Central memory CD4-positive, alpha-beta T cell (primary cell): ENCODE measurements around the gene PPP1R12B.
"Not testable (repeated sequence)": the region's sequence is repeated elsewhere in the genome, so short reads cannot be mapped to it uniquely, and the experiment has no call there.

ENCODE experiments used
- DNase-seq: peaks from one replicate; pipeline ENCODE4 v3.0.0; 2022

Gene PPP1R12B

GRCh38 chr1:202588503-202589189, 240.1 kb downstream of the PPP1R12B start:
- no peak for DNase-seq

GRCh38 chr1:202589190-202589930, 240.9 kb downstream of the PPP1R12B start:
- no peak for DNase-seq

DNA sequence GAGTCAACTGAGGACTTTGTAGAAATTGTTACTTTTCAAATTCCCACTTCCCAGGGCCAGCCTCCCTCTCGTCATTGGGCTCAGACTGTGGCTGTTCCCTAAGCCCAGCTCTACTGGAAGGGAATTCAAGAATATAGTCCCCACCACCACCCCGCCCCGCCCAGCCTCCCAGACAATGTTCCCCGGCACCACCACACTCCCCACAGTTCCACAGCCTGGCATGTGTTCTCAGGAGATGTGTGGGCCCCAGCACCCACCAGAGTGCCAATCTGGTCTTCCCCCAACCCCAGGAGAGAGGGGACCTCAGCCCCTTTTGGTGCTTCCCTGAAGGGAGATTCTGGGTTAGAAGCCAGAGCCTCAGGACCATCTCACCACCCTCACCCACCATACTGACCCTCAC, 241.6 kb downstream of the PPP1R12B start:
- no peak for DNase-seq

- DNase-seq = no peak
These were observed 242.5 kb downstream of the PPP1R12B start for GRCh38 chr1:202590975-202591411.

GRCh38 chr1:202591515-202591914, 243.0 kb downstream of the PPP1R12B start:
- no peak for DNase-seq

- DNase-seq = no peak
These were observed 243.6 kb downstream of the PPP1R12B start for GRCh38 chr1:202592146-202592545.

DNA sequence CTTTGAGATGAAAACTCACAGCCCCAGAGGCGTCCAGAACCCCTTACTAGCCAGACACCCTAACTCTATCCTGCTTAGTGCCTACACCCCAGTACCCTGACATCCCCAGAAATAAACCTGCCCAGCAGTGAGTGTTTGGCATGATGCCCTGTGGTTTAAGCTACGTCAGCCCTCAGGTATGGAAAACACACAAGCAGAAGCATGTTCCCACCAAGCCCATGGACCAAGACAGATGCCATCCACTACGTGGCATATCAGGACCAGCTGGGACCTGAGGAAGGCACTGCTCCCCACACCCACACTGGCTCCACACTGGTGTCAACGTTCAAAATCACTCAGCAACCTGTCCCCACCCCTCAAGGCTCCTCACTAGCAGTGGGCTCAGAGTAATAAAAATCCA, 245.3 kb downstream of the PPP1R12B start:
- DNase-seq = no peak

GRCh38 chr1:202596638-202597037, 248.1 kb downstream of the PPP1R12B start:
- no peak for DNase-seq

DNA sequence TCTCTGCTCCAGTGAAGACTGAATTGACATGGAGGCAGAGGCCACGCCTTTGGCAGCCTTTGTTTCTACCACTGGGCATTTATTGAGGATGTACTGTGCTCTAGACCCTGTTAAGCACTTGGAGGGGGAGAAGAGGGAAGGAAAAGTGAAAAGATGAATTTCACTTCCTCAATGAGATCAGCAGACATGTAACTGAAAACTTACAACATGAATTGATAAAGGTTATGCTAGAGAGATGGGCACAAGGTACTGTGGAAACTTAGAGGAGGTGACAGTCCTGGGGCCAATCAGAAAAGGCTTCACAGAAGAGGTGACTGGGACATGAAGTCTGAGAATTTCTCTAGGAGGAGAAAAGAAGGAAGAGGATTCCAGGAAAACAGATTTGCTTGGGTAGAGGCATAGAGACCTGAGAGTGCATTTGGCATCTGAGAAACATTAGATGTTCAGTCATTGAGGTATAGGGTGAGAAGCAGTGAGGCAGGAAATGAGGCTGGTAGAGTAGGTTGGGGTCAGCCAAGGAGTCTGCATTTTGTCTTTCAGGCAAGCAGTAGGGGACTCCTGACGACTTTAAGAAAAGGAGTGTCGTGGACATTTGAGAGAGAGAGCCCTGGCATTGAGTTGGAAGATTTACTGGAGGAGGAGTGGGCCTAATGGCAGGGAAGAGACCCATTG, 248.7 kb downstream of the PPP1R12B start:
- DNase-seq = no peak

DNA sequence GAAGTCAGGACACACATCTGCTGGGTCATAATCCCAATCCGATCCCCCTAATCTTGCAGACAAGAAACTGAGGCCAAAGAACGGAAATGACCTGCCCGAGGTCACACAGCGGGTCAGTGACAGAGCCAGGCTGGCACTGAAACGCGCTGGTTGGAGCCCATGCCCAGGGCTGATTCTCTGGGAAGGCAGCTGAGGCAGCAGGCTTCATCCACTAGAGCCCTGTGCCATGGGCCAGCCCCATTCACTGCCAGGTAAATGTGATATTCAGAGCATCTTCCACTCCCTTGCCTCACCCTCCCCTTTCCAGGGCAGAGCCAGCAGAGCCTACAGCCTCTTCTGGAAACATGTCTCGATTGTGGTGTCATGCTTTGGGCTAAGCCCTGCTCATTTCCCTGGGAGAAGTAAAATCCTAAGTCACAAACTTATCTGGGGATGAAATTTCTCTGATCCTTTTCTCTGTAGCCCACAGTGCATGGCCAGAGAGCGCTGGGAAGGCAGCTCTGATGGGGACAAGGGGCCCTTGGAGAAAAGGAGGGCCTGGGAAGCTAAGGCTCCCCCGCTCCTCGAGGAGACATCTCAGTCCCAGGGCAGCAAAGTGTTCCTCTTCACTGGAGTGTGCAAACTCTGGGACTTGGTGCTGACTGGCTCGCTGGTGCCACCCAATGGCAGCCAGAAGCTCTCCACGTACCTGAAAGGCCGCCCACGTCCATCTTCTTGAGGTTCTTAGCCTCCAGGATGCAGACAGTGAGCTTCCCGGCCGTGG, 251.4 kb downstream of the PPP1R12B start:
- DNase-seq = no peak

GRCh38 chr1:202600432-202601041, 252.0 kb downstream of the PPP1R12B start:
- DNase-seq = no peak

DNA sequence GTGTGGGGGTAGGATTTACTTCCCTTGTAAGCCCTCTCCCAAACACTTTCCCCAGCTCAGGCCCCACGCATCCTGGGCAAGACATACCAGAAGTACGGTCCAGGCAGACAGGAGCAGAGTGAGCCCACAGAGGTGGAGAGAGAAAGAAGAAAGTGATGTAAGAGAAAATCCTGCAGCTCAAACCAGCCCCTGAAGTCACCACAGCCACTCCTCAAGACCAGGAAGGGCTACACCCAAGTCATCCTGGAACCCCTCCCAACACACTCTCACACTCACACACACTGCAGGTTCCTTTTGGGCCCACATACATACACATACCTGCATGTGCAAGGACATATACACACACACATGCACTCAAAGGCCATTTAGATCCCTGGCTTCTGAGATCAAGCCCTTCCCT, 254.9 kb downstream of the PPP1R12B start:
- no peak for DNase-seq

- no peak for DNase-seq
These were observed 257.0 kb downstream of the PPP1R12B start for GRCh38 chr1:202605515-202605914.

- not testable (repeated sequence) for DNase-seq
These were observed 263.5 kb downstream of the PPP1R12B start for GRCh38 chr1:202612036-202612435.

DNA sequence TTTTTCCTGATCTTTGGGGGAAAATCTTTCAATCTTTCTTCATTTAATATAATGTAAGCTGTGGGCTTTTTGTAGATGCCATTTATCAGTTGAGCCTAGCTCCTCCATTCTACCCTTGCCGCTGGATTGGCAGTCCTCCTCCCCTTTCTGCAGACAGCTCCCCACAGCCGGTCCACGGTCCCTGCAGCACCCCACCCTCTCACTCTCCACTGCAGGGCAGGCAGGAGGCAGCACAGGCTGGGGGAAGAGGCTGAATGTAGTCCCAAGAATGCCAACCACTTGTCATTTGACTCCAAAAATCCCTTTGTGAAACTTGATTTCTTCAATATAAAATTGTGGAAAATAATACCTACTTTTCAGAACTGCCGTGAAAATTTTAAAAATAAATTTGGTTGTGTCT, 265.1 kb downstream of the PPP1R12B start:
- DNase-seq = no peak

GRCh38 chr1:202614363-202615207, 266.1 kb downstream of the PPP1R12B start:
- DNase-seq = not testable (repeated sequence)

GRCh38 chr1:202615208-202615500, 266.7 kb downstream of the PPP1R12B start:
- DNase-seq = not testable (repeated sequence)

DNA sequence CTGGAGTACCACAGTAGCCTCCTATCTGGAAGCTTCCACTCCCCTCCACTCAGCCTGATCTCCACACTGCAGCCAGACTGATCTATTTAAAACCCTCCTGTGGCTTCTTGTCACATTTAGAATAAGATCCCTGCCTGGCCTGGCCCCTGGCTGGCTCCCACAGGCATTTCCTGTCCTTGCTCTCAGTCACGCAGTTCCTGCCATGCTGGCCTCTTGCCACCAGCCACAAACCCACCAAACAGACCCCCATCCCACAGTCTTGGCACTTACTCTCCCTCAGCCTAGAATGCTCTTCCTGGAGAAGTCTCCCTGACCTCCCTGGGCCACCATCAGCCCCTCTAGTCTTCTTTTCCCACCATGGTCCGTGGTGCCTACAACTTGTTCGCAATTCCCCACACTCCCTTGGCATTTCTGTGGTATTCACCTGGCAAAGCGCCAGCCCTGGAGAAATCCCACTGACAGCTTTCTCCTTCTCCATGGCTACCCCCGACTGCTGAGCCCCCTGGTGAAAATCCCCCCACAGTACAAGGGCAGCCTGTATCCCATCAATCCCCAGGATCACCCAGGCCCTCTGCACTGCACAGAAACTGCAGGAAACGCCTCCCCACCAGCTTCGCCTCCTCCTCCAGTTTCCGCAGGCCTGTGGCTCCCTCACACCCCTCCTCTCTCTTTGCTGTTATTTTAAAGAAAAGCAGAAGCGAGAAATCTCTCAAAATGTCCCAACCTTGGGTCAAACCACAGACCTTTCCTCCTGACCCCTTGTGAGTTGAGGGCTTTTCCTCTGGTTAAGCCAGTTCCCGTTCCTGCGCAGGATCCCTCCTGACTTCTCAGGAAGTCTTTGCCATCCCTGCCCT, 267.2 kb downstream of the PPP1R12B start:
- DNase-seq = no peak

GRCh38 chr1:202616355-202616915, 267.9 kb downstream of the PPP1R12B start:
- DNase-seq = no peak

GRCh38 chr1:202619012-202619411, 270.5 kb downstream of the PPP1R12B start:
- DNase-seq = not testable (repeated sequence)
